Lower leg skin (tissue), 4 donors: ENCODE data around the gene KCNIP4. TPM values are rescaled to one million over a fixed set of nuclear protein-coding genes. Genes with fewer than 3 reads are reported as not detected.

Experiments used
- DNase-seq, 2 donors: peaks; one replicate each; pipeline ENCODE4 v3.0.0-alpha.2; 2019; ENCODE audit warnings: low spot score in 2 of 2
- H3K4me3 ChIP-seq: fragments of 200-600 bp; sonication (generic); 2 replicates; pipeline ENCODE4 v1.5.1; 2017; ENCODE audit warnings: mild to moderate bottlenecking, low read depth; ENCODE audit not compliant: poor library complexity, severe bottlenecking
- POLR2A ChIP-seq, 2 donors: fragments of 450-650 bp; IDR thresholded peaks; one replicate each; pipeline ENCODE4 v1.6.1; 2016 to 2017; ENCODE audit warnings: antibody characterized with exemption in 2 of 2, mild to moderate bottlenecking in 1 of 2, moderate library complexity in 1 of 2
- WGBS, 2 donors: methylation state at CpG; one replicate each; pipeline ENCODE4 v1.1.5; 2018; 5-methylcytosine and 5-hydroxymethylcytosine counted together
- intact Hi-C: fragments of 100-400 bp; cut with DNase I; formaldehyde crosslinking; loops from one replicate; pipeline ENCODE4 v1.15.0; 2023; ENCODE audit warnings: low total_unique reads
- total RNA-seq, 4 donors: library from RNA; depleted of rRNA; stranded (reverse); fragments of >200 nt; gene quantifications; one replicate each; pipeline ENCODE4 v1.1.0, GENCODE V29; 2016
- TF ChIP-seq, protein P1 (sequence below), 3 donors: fragments of 450-650 bp; IDR thresholded peaks; one replicate each; pipeline ENCODE4 v1.5.1; 2016; ENCODE audit warnings: antibody characterized with exemption in 3 of 3, mild to moderate bottlenecking in 3 of 3, moderate library complexity in 2 of 3

KCNIP4 gene
- total RNA-seq, 4 donors from 2014 or later, result not detected

GRCh38 chr4:21577056-21577455, 371.5 kb downstream of the KCNIP4 start:
- 95 to 100% methylated on average over 2 of the region's 2 CpGs for WGBS, 2 donors
- intact Hi-C loops, result no loop called here
- H3K4me3 ChIP-seq, result no peak overlapping the region
- no peak for DNase-seq
- TF ChIP-seq, protein P1, sequence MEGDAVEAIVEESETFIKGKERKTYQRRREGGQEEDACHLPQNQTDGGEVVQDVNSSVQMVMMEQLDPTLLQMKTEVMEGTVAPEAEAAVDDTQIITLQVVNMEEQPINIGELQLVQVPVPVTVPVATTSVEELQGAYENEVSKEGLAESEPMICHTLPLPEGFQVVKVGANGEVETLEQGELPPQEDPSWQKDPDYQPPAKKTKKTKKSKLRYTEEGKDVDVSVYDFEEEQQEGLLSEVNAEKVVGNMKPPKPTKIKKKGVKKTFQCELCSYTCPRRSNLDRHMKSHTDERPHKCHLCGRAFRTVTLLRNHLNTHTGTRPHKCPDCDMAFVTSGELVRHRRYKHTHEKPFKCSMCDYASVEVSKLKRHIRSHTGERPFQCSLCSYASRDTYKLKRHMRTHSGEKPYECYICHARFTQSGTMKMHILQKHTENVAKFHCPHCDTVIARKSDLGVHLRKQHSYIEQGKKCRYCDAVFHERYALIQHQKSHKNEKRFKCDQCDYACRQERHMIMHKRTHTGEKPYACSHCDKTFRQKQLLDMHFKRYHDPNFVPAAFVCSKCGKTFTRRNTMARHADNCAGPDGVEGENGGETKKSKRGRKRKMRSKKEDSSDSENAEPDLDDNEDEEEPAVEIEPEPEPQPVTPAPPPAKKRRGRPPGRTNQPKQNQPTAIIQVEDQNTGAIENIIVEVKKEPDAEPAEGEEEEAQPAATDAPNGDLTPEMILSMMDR (IDR thresholded peaks at IDR 0.05), result no peak
- TF ChIP-seq POLR2A (IDR thresholded peaks at IDR 0.05), result no peak

GRCh38 chr4:21571100-21571499, 377.5 kb downstream of the KCNIP4 start:
- no peak for DNase-seq
- no peak overlapping the region for H3K4me3 ChIP-seq
- 83% methylated on average over 3 of the region's 3 CpGs for WGBS, 2 donors
- intact Hi-C loops, result no loop called here
- no peak for TF ChIP-seq POLR2A (IDR thresholded peaks at IDR 0.05)
- TF ChIP-seq, protein P1 (IDR thresholded peaks at IDR 0.05), result no peak

GRCh38 chr4:21569638-21570037, 378.9 kb downstream of the KCNIP4 start:
- no peak overlapping the region for H3K4me3 ChIP-seq
- DNase-seq, result no peak
- TF ChIP-seq, protein P1 (IDR thresholded peaks at IDR 0.05), result no peak
- TF ChIP-seq POLR2A (IDR thresholded peaks at IDR 0.05), result no peak
- intact Hi-C loops, result no loop called here
- WGBS, 2 donors, result 45 to 51% methylated on average over 2 of the region's 2 CpGs

- 79 to 83% methylated on average over 3 of the region's 3 CpGs for WGBS, 2 donors
- TF ChIP-seq POLR2A (IDR thresholded peaks at IDR 0.05), result no peak
- TF ChIP-seq, protein P1 (IDR thresholded peaks at IDR 0.05), result no peak
- no peak overlapping the region for H3K4me3 ChIP-seq
- no peak for DNase-seq
- intact Hi-C loops, result no loop called here
Measured at GRCh38 chr4:21555083-21555482, 393.5 kb downstream of the KCNIP4 start.

- TF ChIP-seq POLR2A (IDR thresholded peaks at IDR 0.05), result no peak
- TF ChIP-seq, protein P1 (IDR thresholded peaks at IDR 0.05), result no peak
- no peak for DNase-seq
- no peak overlapping the region for H3K4me3 ChIP-seq
- intact Hi-C loops, result no loop called here
- 38 to 43% methylated on average over 3 of the region's 3 CpGs for WGBS, 2 donors
Measured at GRCh38 chr4:21554500-21554899, 394.1 kb downstream of the KCNIP4 start.

DNA sequence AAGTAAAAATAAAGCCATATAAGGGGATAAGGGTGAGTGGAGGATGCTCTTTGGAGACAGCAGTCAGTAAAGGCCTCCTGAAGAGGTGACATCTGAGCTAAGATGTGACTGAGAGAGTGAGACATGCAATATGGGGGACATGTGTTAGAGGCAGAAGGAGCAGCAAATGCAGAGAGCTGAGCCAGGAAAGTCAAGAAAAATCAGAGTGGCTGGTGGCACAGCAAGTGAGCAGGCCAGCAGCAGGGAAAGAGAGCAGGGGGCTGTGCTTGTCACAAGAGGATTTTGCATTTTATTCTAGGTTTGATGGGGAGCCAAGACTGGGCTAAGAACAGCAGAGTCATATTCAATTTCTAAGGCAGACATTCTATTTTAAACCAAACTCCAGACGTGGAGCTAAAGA, 394.5 kb downstream of the KCNIP4 start:
- TF ChIP-seq, protein P1 (IDR thresholded peaks at IDR 0.05), result no peak
- TF ChIP-seq POLR2A (IDR thresholded peaks at IDR 0.05), result no peak
- WGBS, 2 donors, result 31 to 41% methylated on average over 1 of the region's 1 CpG
- intact Hi-C loops, result no loop called here
- H3K4me3 ChIP-seq, result no peak overlapping the region
- no peak for DNase-seq
